Mucosa of stomach (tissue), 1 donor: Measurements from ENCODE around the gene FAM110A.

Source experiments
- H3K27me3 ChIP-seq: one replicate; pipeline ENCODE4 v1.7.0; 2013; ENCODE audit warnings: mild to moderate bottlenecking, low read length; ENCODE audit not compliant: control insufficient read depth, insufficient read depth
- H3K36me3 ChIP-seq: one replicate; pipeline ENCODE4 v1.7.0; 2013; ENCODE audit warnings: low read length; ENCODE audit not compliant: control insufficient read depth, insufficient read depth
- H3K4me1 ChIP-seq: one replicate; pipeline ENCODE4 v1.7.0; 2013; ENCODE audit warnings: mild to moderate bottlenecking, low read length; ENCODE audit not compliant: control insufficient read depth, insufficient read depth
- H3K4me3 ChIP-seq: one replicate; pipeline ENCODE4 v1.7.0; 2013; ENCODE audit warnings: low read length
- H3K9ac ChIP-seq: one replicate; pipeline ENCODE4 v1.7.0; 2013; ENCODE audit warnings: mild to moderate bottlenecking, low read length, moderate library complexity
- H3K9me3 ChIP-seq: one replicate; pipeline ENCODE4 v1.7.0; 2013; ENCODE audit warnings: mild to moderate bottlenecking, low read length, moderate library complexity; ENCODE audit not compliant: control insufficient read depth
- donor health status: Pancreatic carcinoma.

Gene FAM110A

GRCh38 chr20:839015-839414, 5.5 kb downstream of the FAM110A start:
- H3K4me3 ChIP-seq: no peak overlapping the region
- H3K9ac ChIP-seq: no peak overlapping the region
- H3K9me3 ChIP-seq: no peaks in the 10 kb centered on the region
- no peaks in the 10 kb centered on the region for H3K27me3 ChIP-seq
- H3K36me3 ChIP-seq: no peaks in the 10 kb centered on the region
- peaks cover 27% of the 10 kb centered on the region for H3K4me1 ChIP-seq

DNA sequence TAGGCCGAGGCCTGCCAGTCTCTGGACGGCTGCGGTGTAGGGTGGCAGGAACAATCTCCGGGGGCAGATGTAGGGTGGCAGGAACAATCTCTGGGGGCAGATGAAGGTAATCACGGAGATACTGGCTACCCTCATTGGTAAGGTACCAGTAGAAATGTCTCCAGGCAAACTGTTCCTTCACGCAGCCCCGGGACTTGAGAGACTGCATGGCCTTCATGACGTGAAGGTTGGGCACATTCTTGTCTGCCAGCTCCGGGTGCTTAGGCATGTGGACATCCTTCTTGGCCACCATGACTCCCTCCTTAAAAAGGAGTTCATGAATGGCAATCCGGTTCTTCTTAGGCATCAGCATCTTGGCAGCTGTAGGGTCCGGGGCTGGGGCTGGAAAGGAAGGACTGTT, 6.1 kb downstream of the FAM110A start:
- Histone ChIP-seq H3K27me3 (no peaks in the 10 kb centered on the region), H3K4me1 (peaks cover 28% of the 10 kb centered on the region), H3K36me3 (no peaks in the 10 kb centered on the region), H3K9me3 (no peaks in the 10 kb centered on the region), H3K9ac (no peak overlapping the region), H3K4me3 (no peak overlapping the region)

DNA sequence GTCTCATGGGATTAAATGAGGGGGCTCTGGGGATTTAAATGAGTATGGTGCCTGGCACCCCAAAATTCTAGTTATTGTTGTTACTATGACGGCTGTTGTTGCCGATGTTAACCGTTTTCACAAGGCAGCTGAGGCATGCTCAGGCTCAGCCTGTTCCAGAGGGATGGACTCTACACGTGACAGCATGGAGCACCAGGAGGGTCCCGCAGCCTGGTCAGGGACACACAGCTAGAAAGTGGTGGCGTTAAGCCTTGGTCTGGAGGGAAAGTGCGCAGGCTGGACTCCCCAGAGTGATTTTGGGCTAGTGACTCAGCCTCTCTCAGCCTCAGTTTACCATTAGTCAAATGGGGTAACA, 7.0 kb downstream of the FAM110A start:
- H3K4me3 ChIP-seq: peak overlapping the region; percentile 37

GRCh38 chr20:840858-841567, 7.5 kb downstream of the FAM110A start:
- Histone ChIP-seq H3K9me3 (no peaks in the 10 kb centered on the region), H3K27me3 (no peaks in the 10 kb centered on the region), H3K9ac (peak overlapping the region; percentile 65), H3K36me3 (no peaks in the 10 kb centered on the region), H3K4me3 (peak overlapping the region; percentile 37), H3K4me1 (peaks cover 40% of the 10 kb centered on the region)

More for the DNA sequence above, 7.0 kb downstream of the FAM110A start:
- Histone ChIP-seq H3K36me3 (no peaks in the 10 kb centered on the region), H3K27me3 (no peaks in the 10 kb centered on the region), H3K9ac (no peak overlapping the region), H3K4me1 (peaks cover 35% of the 10 kb centered on the region), H3K9me3 (no peaks in the 10 kb centered on the region)

GRCh38 chr20:841568-842546, 8.3 kb downstream of the FAM110A start:
- Histone ChIP-seq H3K4me1 (peaks cover 43% of the 10 kb centered on the region), H3K36me3 (no peaks in the 10 kb centered on the region), H3K9ac (peak overlapping the region; percentile 65), H3K9me3 (no peaks in the 10 kb centered on the region), H3K27me3 (no peaks in the 10 kb centered on the region), H3K4me3 (no peak overlapping the region)

- peaks cover 43% of the 10 kb centered on the region for H3K4me1 ChIP-seq
- H3K27me3 ChIP-seq: no peaks in the 10 kb centered on the region
These were observed 9.0 kb downstream of the FAM110A start for GRCh38 chr20:842547-842940.

GRCh38 chr20:843912-844311, 10.4 kb downstream of the FAM110A start:
- Histone ChIP-seq H3K4me1 (peaks cover 43% of the 10 kb centered on the region), H3K9me3 (no peaks in the 10 kb centered on the region), H3K36me3 (no peaks in the 10 kb centered on the region), H3K27me3 (no peaks in the 10 kb centered on the region), H3K4me3 (no peak overlapping the region), H3K9ac (peak overlapping the region; percentile 39)

More at GRCh38 chr20:842547-842940, 9.0 kb downstream of the FAM110A start:
- no peaks in the 10 kb centered on the region for H3K36me3 ChIP-seq
- H3K4me3 ChIP-seq: no peak overlapping the region
- no peaks in the 10 kb centered on the region for H3K9me3 ChIP-seq
- H3K9ac ChIP-seq: peak overlapping the region; percentile 65

- no peak overlapping the region for H3K9ac ChIP-seq
- H3K4me3 ChIP-seq: no peak overlapping the region
- no peaks in the 10 kb centered on the region for H3K27me3 ChIP-seq
- no peaks in the 10 kb centered on the region for H3K36me3 ChIP-seq
- H3K9me3 ChIP-seq: no peaks in the 10 kb centered on the region
- peaks cover 43% of the 10 kb centered on the region for H3K4me1 ChIP-seq
These were observed 11.1 kb downstream of the FAM110A start for GRCh38 chr20:844473-845225.

DNA sequence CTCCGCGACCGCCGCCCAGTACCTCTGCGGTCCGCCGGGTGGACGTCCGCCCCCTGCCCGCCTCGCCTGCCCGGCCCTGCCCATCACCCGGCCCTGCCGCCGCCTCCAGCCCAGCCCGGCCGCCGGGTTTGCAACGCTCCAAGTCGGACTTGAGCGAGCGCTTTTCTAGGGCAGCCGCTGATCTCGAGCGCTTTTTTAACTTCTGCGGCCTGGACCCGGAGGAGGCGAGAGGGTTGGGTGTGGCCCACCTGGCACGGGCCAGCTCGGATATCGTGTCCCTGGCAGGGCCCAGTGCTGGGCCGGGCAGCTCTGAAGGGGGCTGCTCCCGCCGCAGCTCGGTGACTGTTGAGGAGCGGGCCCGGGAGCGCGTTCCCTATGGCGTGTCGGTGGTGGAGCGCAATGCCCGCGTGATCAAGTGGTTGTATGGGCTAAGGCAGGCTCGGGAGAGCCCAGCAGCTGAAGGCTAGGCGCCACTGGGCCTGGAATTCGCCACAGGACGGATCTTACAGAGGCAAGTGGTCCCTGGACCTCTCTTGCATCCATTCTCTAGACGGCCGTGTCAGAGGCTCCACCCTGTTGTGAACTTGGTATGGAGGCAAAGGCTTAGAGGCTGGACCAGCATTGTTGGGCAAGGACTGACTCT, 11.8 kb downstream of the FAM110A start:
- H3K4me3 ChIP-seq: no peak overlapping the region
- no peak overlapping the region for H3K9ac ChIP-seq
- H3K27me3 ChIP-seq: no peaks in the 10 kb centered on the region
- H3K36me3 ChIP-seq: no peaks in the 10 kb centered on the region
- H3K9me3 ChIP-seq: no peaks in the 10 kb centered on the region
- peaks cover 43% of the 10 kb centered on the region for H3K4me1 ChIP-seq

DNA sequence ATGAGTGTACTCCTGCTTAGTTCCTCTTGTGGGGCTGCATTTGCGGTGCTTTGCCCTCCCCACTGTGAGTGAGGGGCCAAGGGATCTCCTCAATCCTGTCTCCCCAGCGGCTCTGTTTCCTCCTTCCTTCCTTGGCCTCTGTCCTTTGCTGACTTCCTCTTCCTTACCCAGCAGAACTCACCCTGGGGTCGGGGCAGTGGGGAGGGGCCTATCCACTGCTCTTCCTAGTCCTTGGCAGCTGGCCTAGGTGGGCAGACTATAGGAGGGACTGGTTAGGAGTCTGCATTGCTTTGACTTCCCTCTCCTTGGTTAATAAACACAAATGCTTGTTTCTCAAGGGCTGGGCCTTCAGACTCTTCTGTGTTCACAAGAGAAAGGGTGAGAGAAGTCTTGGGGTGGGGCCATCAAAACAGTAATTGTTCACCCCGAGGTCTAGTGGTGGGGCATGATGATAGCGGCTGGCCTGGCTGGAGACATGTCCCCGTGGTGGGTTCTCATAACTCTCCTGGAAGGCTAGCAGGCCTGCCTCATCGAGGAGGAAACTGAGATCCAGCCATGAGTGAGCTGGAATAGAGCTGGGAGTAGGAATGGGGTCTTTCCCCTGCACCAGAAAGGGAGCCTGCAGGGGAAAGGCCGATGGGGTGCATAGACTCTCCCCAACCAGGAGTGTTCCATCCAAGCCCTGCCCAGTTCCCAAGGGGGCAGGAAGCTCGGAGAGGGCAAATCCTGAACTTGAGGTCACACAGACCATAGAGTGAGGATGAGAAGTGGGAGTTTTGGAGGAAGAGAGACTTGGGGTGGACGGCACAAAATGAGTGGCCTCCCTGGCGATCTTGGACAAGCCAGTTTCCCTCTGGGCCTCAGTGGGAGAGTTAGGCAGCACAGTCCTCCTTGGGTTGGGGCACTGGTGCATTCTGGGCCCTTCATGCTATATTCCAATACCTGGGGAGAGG, 12.7 kb downstream of the FAM110A start:
- Histone ChIP-seq H3K9me3 (no peaks in the 10 kb centered on the region), H3K4me3 (no peak overlapping the region), H3K4me1 (peaks cover 44% of the 10 kb centered on the region), H3K27me3 (no peaks in the 10 kb centered on the region), H3K36me3 (no peaks in the 10 kb centered on the region), H3K9ac (no peak overlapping the region)

- no peak overlapping the region for H3K4me3 ChIP-seq
- H3K9ac ChIP-seq: no peak overlapping the region
- no peaks in the 10 kb centered on the region for H3K9me3 ChIP-seq
- peaks cover 51% of the 10 kb centered on the region for H3K4me1 ChIP-seq
- H3K36me3 ChIP-seq: no peaks in the 10 kb centered on the region
- no peaks in the 10 kb centered on the region for H3K27me3 ChIP-seq
These were observed 13.4 kb downstream of the FAM110A start for GRCh38 chr20:846894-847278.
